HEK293 (cell line): ENCODE results near the gene CTIF.

Experiments
- CTCF ChIA-PET: fragments of 350-600 bp; formaldehyde crosslinking; extraction: SDS; loops from one replicate; lab custom pipeline; 2021; ENCODE audit warnings: antibody characterized with exemption; lab: Yijun Ruan, JAX
- POLR2A ChIA-PET: fragments of 300-600 bp; formaldehyde crosslinking; extraction: SDS; loops from one replicate; lab custom pipeline; 2020; ENCODE audit warnings: antibody characterized with exemption, inconsistent platforms; lab: Yijun Ruan, JAX
- H3K27ac ChIP-seq: fragments of 200-500 bp; sonication (Bioruptor generic); 2 replicates; pipeline ENCODE4 v1.5.1; 2014; ENCODE audit warnings: low read depth, low read length, control low read depth, inconsistent platforms; ENCODE audit errors: extremely low read depth
- H3K36me3 ChIP-seq, 2 experiments: fragments of 200-500 bp in 1 of 2; sonication (Bioruptor generic) in 1 of 2; 1 replicate in 1 of 2; 2 replicates in 1 of 2; pipeline ENCODE4 v1.5.1; 2014 to 2017; ENCODE audit warnings: inconsistent platforms in 2 of 2, low read length in 2 of 2; ENCODE audit not compliant: control insufficient read depth in 2 of 2, insufficient read depth in 1 of 2
- H3K4me1 ChIP-seq: fragments of 200-500 bp; sonication (Bioruptor generic); 2 replicates; pipeline ENCODE4 v1.5.1; 2014; ENCODE audit warnings: mild to moderate bottlenecking, low read length, inconsistent platforms; ENCODE audit not compliant: control insufficient read depth, insufficient read depth
- H3K4me3 ChIP-seq: 2 replicates; pipeline ENCODE4 v1.5.1; 2011; ENCODE audit warnings: low read depth, mild to moderate bottlenecking, control low read depth, low read length, moderate library complexity
- H3K9me3 ChIP-seq: fragments of 200-500 bp; sonication (Bioruptor generic); 2 replicates; pipeline ENCODE4 v1.5.1; 2014; ENCODE audit warnings: low read depth, low read length, inconsistent platforms; ENCODE audit not compliant: control insufficient read depth, insufficient read depth
- KLF10 ChIP-seq: fragments of 450-650 bp; IDR thresholded peaks from 2 replicates; pipeline ENCODE4 v1.5.1; 2018; ENCODE audit warnings: missing biosample characterization, mild to moderate bottlenecking, missing genetic modification characterization
- KLF9 ChIP-seq: fragments of 450-650 bp; formaldehyde crosslinking; IDR thresholded peaks from 2 replicates; pipeline ENCODE4 v1.5.1; 2016; ENCODE audit warnings: missing biosample characterization, missing genetic modification characterization, low read depth
- MYNN ChIP-seq: fragments of 450-650 bp; formaldehyde crosslinking; IDR thresholded peaks from 2 replicates; pipeline ENCODE4 v1.5.1; 2016; ENCODE audit warnings: missing biosample characterization, missing genetic modification characterization, borderline replicate concordance
- REST ChIP-seq: fragments of 450-650 bp; formaldehyde crosslinking; IDR thresholded peaks from 2 replicates; pipeline ENCODE4 v1.5.1; 2016; ENCODE audit warnings: missing biosample characterization, missing genetic modification characterization
- ZFP41 ChIP-seq: fragments of 450-650 bp; formaldehyde crosslinking; IDR thresholded peaks from 2 replicates; pipeline ENCODE4 v1.5.1; 2016; ENCODE audit warnings: missing biosample characterization, missing genetic modification characterization, borderline replicate concordance
- ZIC2 ChIP-seq: fragments of 450-650 bp; formaldehyde crosslinking; IDR thresholded peaks from 2 replicates; pipeline ENCODE4 v1.5.1; 2016; ENCODE audit warnings: missing biosample characterization, missing genetic modification characterization
- ZNF175 ChIP-seq: fragments of 450-650 bp; formaldehyde crosslinking; IDR thresholded peaks from 2 replicates; pipeline ENCODE4 v1.5.1; 2016; ENCODE audit warnings: missing biosample characterization, missing genetic modification characterization
- ZNF24 ChIP-seq: fragments of 450-650 bp; formaldehyde crosslinking; IDR thresholded peaks from 2 replicates; pipeline ENCODE4 v1.5.1; 2016; ENCODE audit warnings: missing biosample characterization, missing genetic modification characterization
- ZNF248 ChIP-seq: fragments of 450-650 bp; formaldehyde crosslinking; IDR thresholded peaks from 2 replicates; pipeline ENCODE4 v1.5.1; 2017; ENCODE audit warnings: missing biosample characterization, missing genetic modification characterization
- ZNF274 ChIP-seq, 2 experiments: fragments of 200-500 bp in 1 of 2; fragments of 450-650 bp in 1 of 2; sonication (Bioruptor generic) in 1 of 2; formaldehyde crosslinking in 1 of 2; IDR thresholded peaks; 2 replicates each; pipeline versions ENCODE4 v1.5.1 to v1.6.1; 2014 to 2016; ENCODE audit warnings: borderline replicate concordance in 1 of 2, inconsistent platforms in 1 of 2, low read length in 1 of 2, missing biosample characterization in 1 of 2, missing genetic modification characterization in 1 of 2
- ZNF341 ChIP-seq: fragments of 450-650 bp; formaldehyde crosslinking; IDR thresholded peaks from 2 replicates; pipeline ENCODE4; 2016; ENCODE audit warnings: low read depth, missing biosample characterization, missing genetic modification characterization
- ZNF394 ChIP-seq: fragments of 450-650 bp; formaldehyde crosslinking; IDR thresholded peaks from 2 replicates; pipeline ENCODE4 v1.5.1; 2016; ENCODE audit warnings: missing biosample characterization, missing genetic modification characterization, mild to moderate bottlenecking, moderate library complexity, borderline replicate concordance
- ZNF544 ChIP-seq: fragments of 450-650 bp; formaldehyde crosslinking; IDR thresholded peaks from 2 replicates; pipeline ENCODE4 v1.5.0; 2017; ENCODE audit warnings: missing biosample characterization, missing genetic modification characterization
- ZNF654 ChIP-seq: fragments of 450-650 bp; formaldehyde crosslinking; IDR thresholded peaks from 2 replicates; pipeline ENCODE4 v1.5.1; 2016; ENCODE audit warnings: low read depth, missing biosample characterization, missing genetic modification characterization
- ZNF658 ChIP-seq: fragments of 450-650 bp; formaldehyde crosslinking; IDR thresholded peaks from 2 replicates; pipeline ENCODE4; 2016; ENCODE audit warnings: missing biosample characterization, missing genetic modification characterization
- ZNF660 ChIP-seq: fragments of 450-650 bp; IDR thresholded peaks from 2 replicates; pipeline ENCODE4 v1.5.1; 2018; ENCODE audit warnings: missing biosample characterization, mild to moderate bottlenecking, missing genetic modification characterization
- ZNF670 ChIP-seq: fragments of 450-650 bp; formaldehyde crosslinking; IDR thresholded peaks from 2 replicates; pipeline ENCODE4 v1.5.1; 2016; ENCODE audit warnings: missing biosample characterization, missing genetic modification characterization, low read depth
- TF ChIP-seq, protein P1 (sequence below): fragments of 450-650 bp; formaldehyde crosslinking; IDR thresholded peaks from 2 replicates; pipeline ENCODE4 v1.5.1; 2016; ENCODE audit warnings: missing biosample characterization, missing genetic modification characterization
- TF ChIP-seq, protein P2 (sequence below): fragments of 450-650 bp; formaldehyde crosslinking; optimal IDR thresholded peaks from 2 replicates; pipeline ENCODE3; 2016; ENCODE audit warnings: missing biosample characterization, mild to moderate bottlenecking, missing genetic modification characterization
- TF ChIP-seq, protein P3 (sequence below): fragments of 450-650 bp; formaldehyde crosslinking; IDR thresholded peaks from 2 replicates; pipeline ENCODE4 v1.5.1; 2016; ENCODE audit warnings: missing biosample characterization, missing genetic modification characterization
- TF ChIP-seq, protein P4 (sequence below): fragments of 450-650 bp; formaldehyde crosslinking; IDR thresholded peaks from 2 replicates; pipeline ENCODE4 v1.5.1; 2016; ENCODE audit warnings: missing biosample characterization, missing genetic modification characterization

Gene CTIF

GRCh38 chr18:48605408-48605845 lies 66.6 kb downstream of the CTIF start (continued):
- TF ChIP-seq, protein P1, sequence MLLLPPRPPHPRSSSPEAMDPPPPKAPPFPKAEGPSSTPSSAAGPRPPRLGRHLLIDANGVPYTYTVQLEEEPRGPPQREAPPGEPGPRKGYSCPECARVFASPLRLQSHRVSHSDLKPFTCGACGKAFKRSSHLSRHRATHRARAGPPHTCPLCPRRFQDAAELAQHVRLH (tag by site-specific recombination): 0 out of 2 replicates have a peak, but pooled peaks have one; percentile 44
- no peak for TF ChIP-seq ZNF248 (tag by site-specific recombination)
- no peak for TF ChIP-seq ZFP41 (tag by site-specific recombination)
- no peak for TF ChIP-seq ZNF544 (tag by site-specific recombination)
- peak; percentile 60 for TF ChIP-seq ZNF341
- TF ChIP-seq ZNF175: no peak
- TF ChIP-seq ZNF660 (tag by site-specific recombination): peak; percentile 93
- peak; percentile 30 for TF ChIP-seq ZNF654 (tag by site-specific recombination)
- TF ChIP-seq, protein P2, sequence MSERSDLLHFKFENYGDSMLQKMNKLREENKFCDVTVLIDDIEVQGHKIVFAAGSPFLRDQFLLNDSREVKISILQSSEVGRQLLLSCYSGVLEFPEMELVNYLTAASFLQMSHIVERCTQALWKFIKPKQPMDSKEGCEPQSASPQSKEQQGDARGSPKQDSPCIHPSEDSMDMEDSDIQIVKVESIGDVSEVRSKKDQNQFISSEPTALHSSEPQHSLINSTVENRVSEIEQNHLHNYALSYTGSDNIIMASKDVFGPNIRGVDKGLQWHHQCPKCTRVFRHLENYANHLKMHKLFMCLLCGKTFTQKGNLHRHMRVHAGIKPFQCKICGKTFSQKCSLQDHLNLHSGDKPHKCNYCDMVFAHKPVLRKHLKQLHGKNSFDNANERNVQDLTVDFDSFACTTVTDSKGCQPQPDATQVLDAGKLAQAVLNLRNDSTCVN (tag by site-specific recombination): no peak
- TF ChIP-seq, protein P3, sequence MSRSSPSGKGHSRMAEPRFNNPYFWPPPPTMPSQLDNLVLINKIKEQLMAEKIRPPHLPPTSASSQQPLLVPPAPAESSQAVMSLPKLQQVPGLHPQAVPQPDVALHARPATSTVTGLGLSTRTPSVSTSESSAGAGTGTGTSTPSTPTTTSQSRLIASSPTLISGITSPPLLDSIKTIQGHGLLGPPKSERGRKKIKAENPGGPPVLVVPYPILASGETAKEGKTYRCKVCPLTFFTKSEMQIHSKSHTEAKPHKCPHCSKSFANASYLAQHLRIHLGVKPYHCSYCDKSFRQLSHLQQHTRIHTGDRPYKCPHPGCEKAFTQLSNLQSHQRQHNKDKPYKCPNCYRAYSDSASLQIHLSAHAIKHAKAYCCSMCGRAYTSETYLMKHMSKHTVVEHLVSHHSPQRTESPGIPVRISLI (tag by site-specific recombination): no peak
- no peak for TF ChIP-seq REST (tag by site-specific recombination)
- TF ChIP-seq ZNF274 (IDR thresholded peaks at IDR 0.05; ENCODE audit: low read length): no peak
- TF ChIP-seq ZNF274 (tag by site-specific recombination; IDR thresholded peaks at IDR 0.05; ENCODE audit: borderline replicate concordance): no peak
- TF ChIP-seq ZIC2 (tag by site-specific recombination): peak; percentile 99
- TF ChIP-seq, protein P4, sequence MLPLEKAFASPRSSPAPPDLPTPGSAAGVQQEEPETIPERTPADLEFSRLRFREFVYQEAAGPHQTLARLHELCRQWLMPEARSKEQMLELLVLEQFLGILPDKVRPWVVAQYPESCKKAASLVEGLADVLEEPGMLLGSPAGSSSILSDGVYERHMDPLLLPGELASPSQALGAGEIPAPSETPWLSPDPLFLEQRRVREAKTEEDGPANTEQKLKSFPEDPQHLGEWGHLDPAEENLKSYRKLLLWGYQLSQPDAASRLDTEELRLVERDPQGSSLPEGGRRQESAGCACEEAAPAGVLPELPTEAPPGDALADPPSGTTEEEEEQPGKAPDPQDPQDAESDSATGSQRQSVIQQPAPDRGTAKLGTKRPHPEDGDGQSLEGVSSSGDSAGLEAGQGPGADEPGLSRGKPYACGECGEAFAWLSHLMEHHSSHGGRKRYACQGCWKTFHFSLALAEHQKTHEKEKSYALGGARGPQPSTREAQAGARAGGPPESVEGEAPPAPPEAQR (tag by site-specific recombination): no peak
- TF ChIP-seq MYNN (tag by site-specific recombination): no peak

DNA sequence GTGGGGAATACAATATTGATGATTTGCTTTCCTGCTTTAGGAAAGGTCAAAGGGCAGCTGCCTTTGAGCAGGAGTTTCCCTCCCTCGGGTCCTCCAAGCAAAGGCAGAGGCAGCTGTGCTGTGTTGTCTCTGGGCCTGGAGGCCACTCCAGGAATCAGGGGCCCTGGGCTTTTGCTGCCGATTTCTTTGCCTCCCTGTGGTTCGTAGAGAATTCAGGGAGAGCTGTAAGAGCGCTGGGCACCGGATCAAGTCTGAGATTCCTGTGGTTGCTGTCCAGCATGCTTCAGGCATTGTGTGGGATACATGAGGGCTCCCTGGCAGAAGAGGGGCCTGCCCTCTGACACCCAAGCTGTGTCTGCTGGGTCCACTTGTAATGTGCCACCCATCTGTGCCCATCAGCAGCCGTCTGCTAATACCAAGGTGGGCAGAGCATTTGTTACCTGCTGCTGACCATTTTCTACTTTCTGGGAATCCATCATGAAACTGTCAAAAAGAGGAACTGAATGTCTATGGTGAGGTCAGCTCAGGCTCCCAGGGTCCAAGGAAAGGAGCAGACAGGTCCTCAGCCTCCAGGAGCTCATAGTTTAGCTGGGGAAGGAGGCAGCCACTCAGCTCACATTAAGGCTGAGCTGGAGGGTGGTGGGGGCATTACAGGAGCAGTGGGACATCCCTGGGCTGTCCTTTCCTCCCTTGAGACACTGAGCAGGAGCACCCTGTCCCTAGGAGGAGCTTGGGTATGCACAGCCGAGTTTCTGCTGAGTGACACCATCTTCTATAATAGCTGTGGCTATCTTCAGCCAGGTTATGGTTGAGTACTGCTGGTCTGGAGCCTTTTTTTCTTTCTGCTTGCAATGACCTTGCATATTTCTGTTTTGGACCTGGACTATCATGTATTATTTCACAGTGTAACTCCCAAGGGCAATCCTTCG lies 68.5 kb downstream of the CTIF start:
- no peak overlapping the region for H3K27ac ChIP-seq
- H3K36me3 ChIP-seq: no peaks in the 10 kb centered on the region; a peak in 1 of 3 replicates
- no peak overlapping the region for H3K4me3 ChIP-seq
- TF ChIP-seq ZNF544 (tag by site-specific recombination): no peak
- TF ChIP-seq KLF10: no peak
- no peak for TF ChIP-seq KLF9
- peak; percentile 92 for TF ChIP-seq REST (tag by site-specific recombination)
- TF ChIP-seq ZIC2 (tag by site-specific recombination): peak; percentile 60
- TF ChIP-seq ZNF24: no peak
- TF ChIP-seq ZNF670: no peak
- peak; percentile 30; the same call in 1 of the 2 replicates for TF ChIP-seq ZNF394 (tag by site-specific recombination)
- no peak for TF ChIP-seq ZNF658
- POLR2A ChIA-PET: no interaction called here
- CTCF ChIA-PET: interaction anchor here (0.7 to 4.6 kb wide), 4 partner anchors 24 to 377 kb away, joined by 3 to 44 read pairs (median 4); no protein-coding TSS in a partner anchor
- H3K4me1 ChIP-seq: no peaks in the 10 kb centered on the region; the same call in 1 of the 2 replicates
- no peaks in the 10 kb centered on the region for H3K9me3 ChIP-seq
